ENCODE measurements around the gene MASTL. TPM values are rescaled to one million over a fixed set of nuclear protein-coding genes. Genes with fewer than 3 reads are reported as not detected.

Gene MASTL
- total and polyA plus RNA-seq, 2 experiments from 2014 or later: 28.2 to 43.1 TPM

- Mint-ChIP-seq H3K27me3 (ENCODE audit: insufficient read depth, low read depth, poor library complexity) (peaks cover 6% of the 10 kb centered on the region), H3K9me3 (no peaks in the 10 kb centered on the region), H3K4me1 (peaks cover 29% of the 10 kb centered on the region), H3K27ac (peak overlapping the region; percentile 99), H3K36me3 (ENCODE audit: low read depth) (peaks cover 53% of the 10 kb centered on the region), H3K4me3 (peak overlapping the region; percentile 99)
- H3K27me3 ChIP-seq (ENCODE audit: insufficient read depth): no peaks in the 10 kb centered on the region
- no peaks in the 10 kb centered on the region for H3K9me2 ChIP-seq (ENCODE audit: insufficient read depth)
- no peak for ATAC-seq
- no peak for TF ChIP-seq ZNF114 (CRISPR knock-in tag; IDR thresholded peaks at IDR 0.05)
- TF ChIP-seq, protein P1, sequence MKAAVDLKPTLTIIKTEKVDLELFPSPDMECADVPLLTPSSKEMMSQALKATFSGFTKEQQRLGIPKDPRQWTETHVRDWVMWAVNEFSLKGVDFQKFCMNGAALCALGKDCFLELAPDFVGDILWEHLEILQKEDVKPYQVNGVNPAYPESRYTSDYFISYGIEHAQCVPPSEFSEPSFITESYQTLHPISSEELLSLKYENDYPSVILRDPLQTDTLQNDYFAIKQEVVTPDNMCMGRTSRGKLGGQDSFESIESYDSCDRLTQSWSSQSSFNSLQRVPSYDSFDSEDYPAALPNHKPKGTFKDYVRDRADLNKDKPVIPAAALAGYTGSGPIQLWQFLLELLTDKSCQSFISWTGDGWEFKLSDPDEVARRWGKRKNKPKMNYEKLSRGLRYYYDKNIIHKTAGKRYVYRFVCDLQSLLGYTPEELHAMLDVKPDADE (IDR thresholded peaks at IDR 0.05): no peak
- TF ChIP-seq POLR2AphosphoS5 (IDR thresholded peaks at IDR 0.05; ENCODE audit: low read depth): no peak
- TF ChIP-seq STAT1 (IDR thresholded peaks at IDR 0.05; ENCODE audit: unreplicated experiment): no peak
- TF ChIP-seq CTCF (conservative IDR thresholded peaks at IDR 0.05; ENCODE audit: low read depth in 2 of 2): no peak
- TF ChIP-seq ZNF331 (CRISPR knock-in tag; IDR thresholded peaks at IDR 0.05; ENCODE audit: low read depth): no peak
- TF ChIP-seq EZH2 (IDR thresholded peaks at IDR 0.05; ENCODE audit: low read depth, unreplicated experiment): no peak
- no peak for TF ChIP-seq EZH2phosphoT487 (IDR thresholded peaks at IDR 0.05; ENCODE audit: unreplicated experiment)
- TF ChIP-seq, protein P2, sequence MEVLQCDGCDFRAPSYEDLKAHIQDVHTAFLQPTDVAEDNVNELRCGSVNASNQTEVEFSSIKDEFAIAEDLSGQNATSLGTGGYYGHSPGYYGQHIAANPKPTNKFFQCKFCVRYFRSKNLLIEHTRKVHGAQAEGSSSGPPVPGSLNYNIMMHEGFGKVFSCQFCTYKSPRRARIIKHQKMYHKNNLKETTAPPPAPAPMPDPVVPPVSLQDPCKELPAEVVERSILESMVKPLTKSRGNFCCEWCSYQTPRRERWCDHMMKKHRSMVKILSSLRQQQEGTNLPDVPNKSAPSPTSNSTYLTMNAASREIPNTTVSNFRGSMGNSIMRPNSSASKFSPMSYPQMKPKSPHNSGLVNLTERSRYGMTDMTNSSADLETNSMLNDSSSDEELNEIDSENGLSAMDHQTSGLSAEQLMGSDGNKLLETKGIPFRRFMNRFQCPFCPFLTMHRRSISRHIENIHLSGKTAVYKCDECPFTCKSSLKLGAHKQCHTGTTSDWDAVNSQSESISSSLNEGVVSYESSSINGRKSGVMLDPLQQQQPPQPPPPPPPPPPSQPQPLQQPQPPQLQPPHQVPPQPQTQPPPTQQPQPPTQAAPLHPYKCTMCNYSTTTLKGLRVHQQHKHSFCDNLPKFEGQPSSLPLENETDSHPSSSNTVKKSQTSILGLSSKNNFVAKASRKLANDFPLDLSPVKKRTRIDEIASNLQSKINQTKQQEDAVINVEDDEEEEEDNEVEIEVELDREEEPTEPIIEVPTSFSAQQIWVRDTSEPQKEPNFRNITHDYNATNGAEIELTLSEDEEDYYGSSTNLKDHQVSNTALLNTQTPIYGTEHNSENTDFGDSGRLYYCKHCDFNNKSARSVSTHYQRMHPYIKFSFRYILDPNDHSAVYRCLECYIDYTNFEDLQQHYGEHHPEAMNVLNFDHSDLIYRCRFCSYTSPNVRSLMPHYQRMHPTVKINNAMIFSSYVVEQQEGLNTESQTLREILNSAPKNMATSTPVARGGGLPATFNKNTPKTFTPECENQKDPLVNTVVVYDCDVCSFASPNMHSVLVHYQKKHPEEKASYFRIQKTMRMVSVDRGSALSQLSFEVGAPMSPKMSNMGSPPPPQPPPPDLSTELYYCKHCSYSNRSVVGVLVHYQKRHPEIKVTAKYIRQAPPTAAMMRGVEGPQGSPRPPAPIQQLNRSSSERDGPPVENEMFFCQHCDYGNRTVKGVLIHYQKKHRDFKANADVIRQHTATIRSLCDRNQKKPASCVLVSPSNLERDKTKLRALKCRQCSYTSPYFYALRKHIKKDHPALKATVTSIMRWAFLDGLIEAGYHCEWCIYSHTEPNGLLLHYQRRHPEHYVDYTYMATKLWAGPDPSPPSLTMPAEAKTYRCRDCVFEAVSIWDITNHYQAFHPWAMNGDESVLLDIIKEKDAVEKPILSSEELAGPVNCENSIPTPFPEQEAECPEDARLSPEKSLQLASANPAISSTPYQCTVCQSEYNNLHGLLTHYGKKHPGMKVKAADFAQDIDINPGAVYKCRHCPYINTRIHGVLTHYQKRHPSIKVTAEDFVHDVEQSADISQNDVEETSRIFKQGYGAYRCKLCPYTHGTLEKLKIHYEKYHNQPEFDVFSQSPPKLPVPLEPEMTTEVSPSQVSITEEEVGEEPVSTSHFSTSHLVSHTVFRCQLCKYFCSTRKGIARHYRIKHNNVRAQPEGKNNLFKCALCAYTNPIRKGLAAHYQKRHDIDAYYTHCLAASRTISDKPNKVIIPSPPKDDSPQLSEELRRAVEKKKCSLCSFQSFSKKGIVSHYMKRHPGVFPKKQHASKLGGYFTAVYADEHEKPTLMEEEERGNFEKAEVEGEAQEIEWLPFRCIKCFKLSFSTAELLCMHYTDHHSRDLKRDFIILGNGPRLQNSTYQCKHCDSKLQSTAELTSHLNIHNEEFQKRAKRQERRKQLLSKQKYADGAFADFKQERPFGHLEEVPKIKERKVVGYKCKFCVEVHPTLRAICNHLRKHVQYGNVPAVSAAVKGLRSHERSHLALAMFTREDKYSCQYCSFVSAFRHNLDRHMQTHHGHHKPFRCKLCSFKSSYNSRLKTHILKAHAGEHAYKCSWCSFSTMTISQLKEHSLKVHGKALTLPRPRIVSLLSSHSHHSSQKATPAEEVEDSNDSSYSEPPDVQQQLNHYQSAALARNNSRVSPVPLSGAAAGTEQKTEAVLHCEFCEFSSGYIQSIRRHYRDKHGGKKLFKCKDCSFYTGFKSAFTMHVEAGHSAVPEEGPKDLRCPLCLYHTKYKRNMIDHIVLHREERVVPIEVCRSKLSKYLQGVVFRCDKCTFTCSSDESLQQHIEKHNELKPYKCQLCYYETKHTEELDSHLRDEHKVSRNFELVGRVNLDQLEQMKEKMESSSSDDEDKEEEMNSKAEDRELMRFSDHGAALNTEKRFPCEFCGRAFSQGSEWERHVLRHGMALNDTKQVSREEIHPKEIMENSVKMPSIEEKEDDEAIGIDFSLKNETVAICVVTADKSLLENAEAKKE (CRISPR knock-in tag; IDR thresholded peaks at IDR 0.05): no peak
- TF ChIP-seq, protein P3, sequence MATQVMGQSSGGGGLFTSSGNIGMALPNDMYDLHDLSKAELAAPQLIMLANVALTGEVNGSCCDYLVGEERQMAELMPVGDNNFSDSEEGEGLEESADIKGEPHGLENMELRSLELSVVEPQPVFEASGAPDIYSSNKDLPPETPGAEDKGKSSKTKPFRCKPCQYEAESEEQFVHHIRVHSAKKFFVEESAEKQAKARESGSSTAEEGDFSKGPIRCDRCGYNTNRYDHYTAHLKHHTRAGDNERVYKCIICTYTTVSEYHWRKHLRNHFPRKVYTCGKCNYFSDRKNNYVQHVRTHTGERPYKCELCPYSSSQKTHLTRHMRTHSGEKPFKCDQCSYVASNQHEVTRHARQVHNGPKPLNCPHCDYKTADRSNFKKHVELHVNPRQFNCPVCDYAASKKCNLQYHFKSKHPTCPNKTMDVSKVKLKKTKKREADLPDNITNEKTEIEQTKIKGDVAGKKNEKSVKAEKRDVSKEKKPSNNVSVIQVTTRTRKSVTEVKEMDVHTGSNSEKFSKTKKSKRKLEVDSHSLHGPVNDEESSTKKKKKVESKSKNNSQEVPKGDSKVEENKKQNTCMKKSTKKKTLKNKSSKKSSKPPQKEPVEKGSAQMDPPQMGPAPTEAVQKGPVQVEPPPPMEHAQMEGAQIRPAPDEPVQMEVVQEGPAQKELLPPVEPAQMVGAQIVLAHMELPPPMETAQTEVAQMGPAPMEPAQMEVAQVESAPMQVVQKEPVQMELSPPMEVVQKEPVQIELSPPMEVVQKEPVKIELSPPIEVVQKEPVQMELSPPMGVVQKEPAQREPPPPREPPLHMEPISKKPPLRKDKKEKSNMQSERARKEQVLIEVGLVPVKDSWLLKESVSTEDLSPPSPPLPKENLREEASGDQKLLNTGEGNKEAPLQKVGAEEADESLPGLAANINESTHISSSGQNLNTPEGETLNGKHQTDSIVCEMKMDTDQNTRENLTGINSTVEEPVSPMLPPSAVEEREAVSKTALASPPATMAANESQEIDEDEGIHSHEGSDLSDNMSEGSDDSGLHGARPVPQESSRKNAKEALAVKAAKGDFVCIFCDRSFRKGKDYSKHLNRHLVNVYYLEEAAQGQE (IDR thresholded peaks at IDR 0.05; ENCODE audit: unreplicated experiment): no peak
- TF ChIP-seq CREB1 (CRISPR knock-in tag; IDR thresholded peaks at IDR 0.05; ENCODE audit: low read depth): no peak
- H3K36me3 ChIP-seq (ENCODE audit: insufficient read depth): peaks cover 11% of the 10 kb centered on the region; the same call in 1 of the 2 replicates
- H3K4me3 ChIP-seq: peak overlapping the region; percentile 90
- peaks cover 13% of the 10 kb centered on the region for H3K4me1 ChIP-seq (ENCODE audit: insufficient read depth)
- peaks cover 88% of the 10 kb centered on the region for H3K79me2 ChIP-seq (replicated peaks; ENCODE audit: insufficient read depth)
- H3K4me2 ChIP-seq: peak overlapping the region; percentile 92
- H3F3A ChIP-seq (replicated peaks; ENCODE audit: low read depth): peaks cover 5% of the 10 kb centered on the region; the same call in 1 of the 2 replicates
- H3K27ac ChIP-seq (ENCODE audit: low read depth): peak overlapping the region; percentile 99
- H2AFZ ChIP-seq: no peak overlapping the region
- DNase-seq (ENCODE audit: low spot score): peak; percentile 24
- H4K20me1 ChIP-seq (replicated peaks; ENCODE audit: insufficient read depth): peaks cover 38% of the 10 kb centered on the region
Measured at GRCh38 chr10:27153845-27154193, 1.3 kb upstream of the MASTL start.

All from GM23338 (cell line).